ENCODE results near the gene WHAMM.
"Not testable (repeated sequence)": the region's sequence is repeated elsewhere in the genome, so short reads cannot be mapped to it uniquely, and the experiment has no call there.

GRCh38 chr15:82821851-82822250 lies 12.4 kb downstream of the WHAMM start:
- not testable (repeated sequence) for TF ChIP-seq CTCF (conservative IDR thresholded peaks at IDR 0.05); EZH2 (IDR thresholded peaks at IDR 0.05; ENCODE audit: low read depth)

Measured in PC-9 (cell line).